HTR-8/SVneo (cell line): ENCODE results near the gene CAMSAP3.

Experiments used
- DNase-seq: peaks from one replicate; pipeline ENCODE4 v3.0.0; 2011; ENCODE audit warnings: low spot score, mixed read lengths; ENCODE audit not compliant: insufficient read length
- FAIRE-seq: peaks from 2 replicates; lab custom pipeline; 2011; peaks lifted over from hg19 to GRCh38; lab: Jason Lieb, UNC

Gene CAMSAP3

GRCh38 chr19:7645163-7645562 is 49.5 kb downstream of the CAMSAP3 start:
- no peak for DNase-seq
- FAIRE-seq, result no peak

- FAIRE-seq (no peak), DNase-seq (no peak)
Measured at GRCh38 chr19:7645656-7646425, 50.2 kb downstream of the CAMSAP3 start.

- FAIRE-seq, result no peak
Measured at GRCh38 chr19:7646426-7646700, 50.7 kb downstream of the CAMSAP3 start.

GRCh38 chr19:7647156-7647555 is 51.5 kb downstream of the CAMSAP3 start:
- DNase-seq (no peak), FAIRE-seq (no peak)

More at GRCh38 chr19:7646426-7646700, 50.7 kb downstream of the CAMSAP3 start:
- DNase-seq, result no peak

GRCh38 chr19:7648265-7649014 is 52.8 kb downstream of the CAMSAP3 start:
- DNase-seq (no peak), FAIRE-seq (no peak)

GRCh38 chr19:7650148-7650547 is 54.5 kb downstream of the CAMSAP3 start:
- DNase-seq (no peak), FAIRE-seq (no peak)

- DNase-seq, result peak; percentile 92
Measured at GRCh38 chr19:7652061-7652641, 56.5 kb downstream of the CAMSAP3 start.

GRCh38 chr19:7654401-7654800 is 58.7 kb downstream of the CAMSAP3 start:
- FAIRE-seq (no peak), DNase-seq (no peak)

More at GRCh38 chr19:7652061-7652641, 56.5 kb downstream of the CAMSAP3 start:
- FAIRE-seq, result no peak

GRCh38 chr19:7655581-7655980 is 59.9 kb downstream of the CAMSAP3 start:
- DNase-seq, result no peak
- no peak for FAIRE-seq

GRCh38 chr19:7657131-7657751 is 61.6 kb downstream of the CAMSAP3 start:
- FAIRE-seq (no peak), DNase-seq (no peak)

- no peak for DNase-seq
- no peak for FAIRE-seq
Measured at GRCh38 chr19:7658219-7658686, 62.6 kb downstream of the CAMSAP3 start.

GRCh38 chr19:7661744-7662538 is 66.3 kb downstream of the CAMSAP3 start:
- FAIRE-seq (no peak), DNase-seq (no peak)

- FAIRE-seq, result no peak
- no peak for DNase-seq
Measured at GRCh38 chr19:7662657-7663056, 67.0 kb downstream of the CAMSAP3 start.

- FAIRE-seq (no peak), DNase-seq (no peak)
Measured at GRCh38 chr19:7663706-7664105, 68.0 kb downstream of the CAMSAP3 start.

GRCh38 chr19:7665076-7665475 is 69.4 kb downstream of the CAMSAP3 start:
- DNase-seq (no peak), FAIRE-seq (no peak)
